ENCODE data around the gene PACSIN1. TPM values are rescaled to one million over a fixed set of nuclear protein-coding genes. Genes with fewer than 3 reads are reported as not detected.

The PACSIN1 gene
- total RNA-seq, 4 donors from 2014 or later = 0.11 to 0.40 TPM; not detected in 2

DNA sequence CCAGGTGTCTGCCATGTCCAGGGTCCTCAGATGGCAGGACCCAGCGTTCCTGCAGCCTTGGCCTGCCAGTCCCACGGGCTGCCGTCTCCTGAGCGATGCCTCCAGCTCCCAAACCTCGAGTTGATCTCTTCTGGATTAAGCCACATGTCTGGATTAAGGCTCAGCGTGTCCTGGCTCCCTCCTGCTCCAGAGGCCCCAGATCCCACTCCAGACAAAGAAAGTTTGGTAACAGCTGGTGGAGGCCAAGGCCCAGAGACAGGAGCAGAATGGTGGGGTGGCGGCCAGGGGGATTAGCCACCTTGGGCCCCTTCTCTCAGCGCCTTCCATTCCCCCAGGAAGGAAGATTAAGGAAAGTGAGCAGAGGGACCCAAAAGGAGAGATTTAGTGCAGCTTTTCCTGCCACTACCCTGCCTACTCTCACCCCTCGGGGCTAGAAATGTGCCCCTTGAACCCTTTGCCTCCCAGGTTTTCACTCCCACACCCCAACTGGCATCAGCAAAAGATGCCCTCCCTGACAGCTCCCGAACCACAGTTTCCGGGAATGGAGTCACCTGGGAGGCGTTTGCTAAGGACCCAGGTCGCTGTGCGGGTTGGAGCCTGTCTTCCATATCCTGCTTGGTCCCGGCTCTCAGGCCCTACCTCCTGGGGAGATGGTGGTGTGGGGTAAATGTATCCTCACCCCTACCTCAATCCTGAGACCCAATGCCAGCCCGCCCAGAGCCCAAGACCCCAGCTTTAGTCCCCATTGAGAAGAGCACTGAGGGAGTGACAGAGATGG lies 83.3 kb downstream of the PACSIN1 start:
- no peaks in the 10 kb centered on the region for H3K9me3 ChIP-seq
- no peaks in the 10 kb centered on the region for H3K36me3 ChIP-seq
- peaks cover 10% of the 10 kb centered on the region for H3K4me1 ChIP-seq
- H3K4me3 ChIP-seq = no peak overlapping the region
- no peaks in the 10 kb centered on the region for H3K27me3 ChIP-seq
- TF ChIP-seq, protein P1, sequence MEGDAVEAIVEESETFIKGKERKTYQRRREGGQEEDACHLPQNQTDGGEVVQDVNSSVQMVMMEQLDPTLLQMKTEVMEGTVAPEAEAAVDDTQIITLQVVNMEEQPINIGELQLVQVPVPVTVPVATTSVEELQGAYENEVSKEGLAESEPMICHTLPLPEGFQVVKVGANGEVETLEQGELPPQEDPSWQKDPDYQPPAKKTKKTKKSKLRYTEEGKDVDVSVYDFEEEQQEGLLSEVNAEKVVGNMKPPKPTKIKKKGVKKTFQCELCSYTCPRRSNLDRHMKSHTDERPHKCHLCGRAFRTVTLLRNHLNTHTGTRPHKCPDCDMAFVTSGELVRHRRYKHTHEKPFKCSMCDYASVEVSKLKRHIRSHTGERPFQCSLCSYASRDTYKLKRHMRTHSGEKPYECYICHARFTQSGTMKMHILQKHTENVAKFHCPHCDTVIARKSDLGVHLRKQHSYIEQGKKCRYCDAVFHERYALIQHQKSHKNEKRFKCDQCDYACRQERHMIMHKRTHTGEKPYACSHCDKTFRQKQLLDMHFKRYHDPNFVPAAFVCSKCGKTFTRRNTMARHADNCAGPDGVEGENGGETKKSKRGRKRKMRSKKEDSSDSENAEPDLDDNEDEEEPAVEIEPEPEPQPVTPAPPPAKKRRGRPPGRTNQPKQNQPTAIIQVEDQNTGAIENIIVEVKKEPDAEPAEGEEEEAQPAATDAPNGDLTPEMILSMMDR (IDR thresholded peaks at IDR 0.05) = no peak
- no peak for TF ChIP-seq POLR2AphosphoS5 (IDR thresholded peaks at IDR 0.05)
- TF ChIP-seq POLR2A (IDR thresholded peaks at IDR 0.05) = no peak
- no peak for TF ChIP-seq EP300 (IDR thresholded peaks at IDR 0.05)
- DNase-seq (ENCODE audit: low spot score in 2 of 2) = no peak
- 63% methylated on average over 3 of the region's 16 CpGs for WGBS
- no peak overlapping the region for H3K27ac ChIP-seq

DNA sequence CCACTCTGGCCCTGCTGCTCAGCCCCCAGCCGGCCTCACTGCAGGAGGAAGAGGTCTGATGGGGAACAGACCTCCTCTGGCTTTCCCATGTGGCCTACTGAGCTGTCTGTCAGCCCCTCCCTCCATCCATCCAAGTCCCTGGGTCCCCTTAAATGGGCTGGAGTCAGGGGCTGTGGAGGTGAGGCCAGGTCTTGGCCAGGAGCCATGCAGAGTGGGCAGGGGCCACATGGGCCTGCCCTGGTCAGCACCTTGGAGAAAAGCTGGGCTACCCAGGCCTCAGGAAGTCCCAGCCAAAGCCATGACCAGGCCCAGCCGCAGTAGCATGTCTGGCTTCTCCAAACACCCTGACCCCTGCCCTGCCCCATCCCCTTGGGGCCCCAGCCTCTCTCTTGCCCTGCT lies 83.9 kb downstream of the PACSIN1 start:
- TF ChIP-seq POLR2A (IDR thresholded peaks at IDR 0.05) = no peak
- peaks cover 10% of the 10 kb centered on the region for H3K4me1 ChIP-seq
- H3K27me3 ChIP-seq = no peaks in the 10 kb centered on the region
- H3K36me3 ChIP-seq = no peaks in the 10 kb centered on the region
- WGBS = 89% methylated on average over 1 of the region's 2 CpGs
- no peaks in the 10 kb centered on the region for H3K9me3 ChIP-seq
- no peak for DNase-seq (ENCODE audit: low spot score in 2 of 2)
- no peak overlapping the region for H3K27ac ChIP-seq
- no peak overlapping the region for H3K4me3 ChIP-seq

DNA sequence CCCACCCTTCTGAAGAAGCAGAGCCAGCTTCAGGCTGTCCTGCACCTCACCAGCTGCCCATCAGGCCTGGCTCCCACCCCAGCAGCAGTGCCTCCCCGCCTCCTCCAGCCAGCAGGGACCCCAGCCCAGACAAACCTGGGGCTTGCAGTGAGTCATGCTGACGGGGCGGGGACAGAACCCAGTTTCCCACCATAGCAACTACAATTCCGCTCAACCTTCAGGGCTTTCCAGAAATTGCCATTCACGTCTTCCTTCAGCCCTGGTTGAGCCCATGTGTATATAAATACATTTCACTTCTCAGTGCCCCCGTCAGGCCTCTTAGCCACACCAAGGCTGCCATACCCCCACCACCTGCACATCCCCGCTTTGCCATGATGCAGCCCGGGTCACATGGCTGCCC lies 85.8 kb downstream of the PACSIN1 start:
- H3K27ac ChIP-seq = peak overlapping the region; percentile 14
- DNase-seq (ENCODE audit: low spot score in 2 of 2) = no peak
- WGBS = 93% methylated on average over 8 of the region's 8 CpGs
- H3K9me3 ChIP-seq = no peaks in the 10 kb centered on the region
- no peak for TF ChIP-seq POLR2A (IDR thresholded peaks at IDR 0.05)
- TF ChIP-seq POLR2AphosphoS5 (IDR thresholded peaks at IDR 0.05) = no peak
- TF ChIP-seq EP300 (IDR thresholded peaks at IDR 0.05) = no peak
- TF ChIP-seq, protein P1 (IDR thresholded peaks at IDR 0.05) = no peak
- no peaks in the 10 kb centered on the region for H3K27me3 ChIP-seq
- no peak overlapping the region for H3K4me3 ChIP-seq
- no peaks in the 10 kb centered on the region for H3K36me3 ChIP-seq
- H3K4me1 ChIP-seq = peaks cover 6% of the 10 kb centered on the region

DNA sequence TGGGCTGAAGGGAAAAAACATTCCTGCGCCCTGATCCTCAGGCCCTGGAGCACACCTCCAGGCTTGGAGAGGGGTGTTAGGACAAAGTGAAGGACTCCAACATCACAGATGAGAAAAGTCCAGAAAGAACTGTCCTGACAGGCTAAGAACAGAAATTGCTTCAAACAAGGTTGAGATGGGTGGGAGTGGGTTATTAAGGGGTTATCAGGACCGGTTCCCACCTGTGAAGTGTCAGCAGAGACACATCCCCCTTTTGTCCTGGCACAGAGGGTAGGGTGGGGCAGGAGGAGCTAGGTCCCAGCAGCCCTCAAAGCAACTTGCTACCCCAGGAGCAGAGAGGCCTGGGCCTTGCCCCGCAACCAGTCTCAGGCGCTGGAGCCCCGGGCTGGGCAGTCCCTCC lies 86.7 kb downstream of the PACSIN1 start:
- Histone ChIP-seq H3K36me3 (no peaks in the 10 kb centered on the region), H3K9me3 (no peaks in the 10 kb centered on the region), H3K4me1 (no peaks in the 10 kb centered on the region), H3K27ac (peak overlapping the region; percentile 43), H3K27me3 (no peaks in the 10 kb centered on the region), H3K4me3 (no peak overlapping the region)
- DNase-seq (ENCODE audit: low spot score in 2 of 2) = no peak
- 56% methylated on average over 4 of the region's 5 CpGs for WGBS
- TF ChIP-seq, protein P1 (IDR thresholded peaks at IDR 0.05) = no peak
- TF ChIP-seq POLR2A (IDR thresholded peaks at IDR 0.05) = no peak
- TF ChIP-seq EP300 (IDR thresholded peaks at IDR 0.05) = no peak
- TF ChIP-seq POLR2AphosphoS5 (IDR thresholded peaks at IDR 0.05) = no peak

DNA sequence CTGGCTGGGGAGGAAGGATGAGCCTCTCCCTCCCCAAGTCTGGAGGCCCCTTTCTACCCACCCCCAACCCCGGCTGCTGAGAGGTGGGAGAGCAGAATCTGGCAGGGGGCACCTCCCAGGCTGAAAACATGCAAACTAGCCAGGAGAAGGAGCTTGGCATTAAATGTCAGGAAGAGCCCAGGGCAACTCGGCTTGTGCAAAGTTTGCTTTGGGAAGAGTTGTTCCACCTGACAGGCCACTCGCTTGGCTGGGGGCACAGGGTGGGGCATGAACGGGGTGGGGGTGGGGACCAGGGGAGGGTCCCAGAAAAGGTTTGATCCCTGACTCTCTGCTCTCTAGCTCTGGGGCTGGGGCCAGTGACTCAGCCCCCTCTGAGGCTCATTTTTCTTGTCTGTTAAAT lies 87.3 kb downstream of the PACSIN1 start:
- no peak for DNase-seq (ENCODE audit: low spot score in 2 of 2)
- Histone ChIP-seq H3K4me1 (no peaks in the 10 kb centered on the region), H3K27ac (peak overlapping the region; percentile 43), H3K27me3 (no peaks in the 10 kb centered on the region), H3K36me3 (no peaks in the 10 kb centered on the region), H3K4me3 (no peak overlapping the region), H3K9me3 (peaks cover 4% of the 10 kb centered on the region)
- no peak for TF ChIP-seq EP300 (IDR thresholded peaks at IDR 0.05)
- 44% methylated on average over 3 of the region's 4 CpGs for WGBS

DNA sequence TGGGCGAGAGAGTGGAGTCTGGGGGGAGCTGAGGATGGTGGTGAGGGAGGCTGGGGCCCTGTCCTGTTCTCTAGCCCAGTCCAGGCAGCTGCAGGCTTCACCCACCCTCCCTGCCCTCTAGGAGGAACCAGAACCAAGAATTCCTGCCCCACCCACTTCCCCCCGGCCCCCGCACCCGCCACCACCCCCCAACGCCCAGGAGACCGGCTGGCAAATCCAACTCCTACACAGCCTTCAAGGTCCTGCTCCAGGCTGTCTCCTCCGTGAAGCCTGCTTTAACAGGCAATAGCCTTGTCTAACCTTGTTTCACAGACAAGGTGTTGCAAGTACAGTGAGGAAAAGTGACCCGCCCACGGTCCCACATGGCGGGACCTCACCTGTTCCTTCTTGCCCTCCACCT lies 87.9 kb downstream of the PACSIN1 start:
- TF ChIP-seq, protein P1 (IDR thresholded peaks at IDR 0.05) = no peak
- TF ChIP-seq EP300 (IDR thresholded peaks at IDR 0.05) (no peak), POLR2A (IDR thresholded peaks at IDR 0.05) (no peak), POLR2AphosphoS5 (IDR thresholded peaks at IDR 0.05) (no peak)
- Histone ChIP-seq H3K27ac (peak overlapping the region; percentile 43), H3K4me1 (no peaks in the 10 kb centered on the region), H3K27me3 (no peaks in the 10 kb centered on the region), H3K4me3 (no peak overlapping the region), H3K36me3 (no peaks in the 10 kb centered on the region), H3K9me3 (peaks cover 5% of the 10 kb centered on the region)
- DNase-seq (ENCODE audit: low spot score in 2 of 2) = no peak
- 56% methylated on average over 7 of the region's 10 CpGs for WGBS
